Head of caudate nucleus (tissue), 42 donors: Measurements from ENCODE around the gene CSH1.
"Not testable (repeated sequence)": the region's sequence is repeated elsewhere in the genome, so short reads cannot be mapped to it uniquely, and the experiment has no call there.

Experiments
- DNase-seq, 42 donors: peaks; one replicate each; pipeline versions ENCODE4 v3.0.0 to v3.0.0-alpha.2; 2020 to 2021; ENCODE audit warnings: mixed read lengths in 7 of 42
- intact Hi-C: fragments of 100-400 bp; cut with DNase I; formaldehyde crosslinking; loops from one replicate; pipeline ENCODE4 v1.15.0; 2022

Gene CSH1

DNA sequence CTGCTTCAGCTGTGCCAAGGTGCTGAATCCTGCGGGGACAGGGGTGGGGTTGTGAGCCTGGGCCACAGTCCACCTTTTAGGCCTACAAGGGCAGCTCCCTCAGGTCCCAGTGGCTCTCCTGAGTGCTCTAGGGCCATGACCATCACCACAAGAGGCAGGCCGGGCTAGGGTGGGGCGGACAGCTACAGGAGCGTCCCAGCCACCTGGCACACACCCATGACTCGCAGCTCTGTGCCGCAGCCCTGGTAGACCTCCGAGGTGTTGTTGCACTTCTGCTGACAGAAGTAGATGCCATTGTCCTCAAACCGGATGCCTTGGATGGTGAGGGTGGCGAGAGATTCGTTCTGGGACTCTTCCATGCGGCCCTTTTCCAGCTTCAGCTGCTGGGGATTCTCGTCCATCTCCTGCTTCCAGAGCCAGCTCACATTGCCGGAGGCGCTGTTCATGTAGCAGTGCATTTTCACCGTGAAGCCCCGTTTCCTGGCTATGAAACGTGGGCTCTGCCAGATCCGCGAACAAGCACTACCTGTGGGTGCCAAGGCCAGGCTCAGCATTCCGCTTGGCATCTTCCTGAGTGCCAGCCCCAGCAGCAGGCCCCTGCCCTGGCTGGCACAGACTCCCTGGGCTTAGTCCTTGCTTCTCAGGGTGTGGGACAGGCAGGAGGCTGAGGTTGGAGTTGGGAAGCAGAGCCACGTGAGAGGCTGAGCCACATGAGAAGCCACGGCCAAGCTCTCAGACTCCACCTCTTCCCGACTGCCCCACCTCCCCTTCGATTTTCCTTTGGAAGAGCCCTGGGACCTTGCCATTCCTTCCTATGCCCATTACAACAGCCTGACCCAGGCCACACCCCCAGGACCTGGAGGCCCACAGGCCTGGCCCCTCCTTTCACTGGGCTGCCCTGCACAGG, 33.7 kb upstream of the CSH1 start:
- DNase-seq = no peak
- intact Hi-C loops = no loop called here

DNA sequence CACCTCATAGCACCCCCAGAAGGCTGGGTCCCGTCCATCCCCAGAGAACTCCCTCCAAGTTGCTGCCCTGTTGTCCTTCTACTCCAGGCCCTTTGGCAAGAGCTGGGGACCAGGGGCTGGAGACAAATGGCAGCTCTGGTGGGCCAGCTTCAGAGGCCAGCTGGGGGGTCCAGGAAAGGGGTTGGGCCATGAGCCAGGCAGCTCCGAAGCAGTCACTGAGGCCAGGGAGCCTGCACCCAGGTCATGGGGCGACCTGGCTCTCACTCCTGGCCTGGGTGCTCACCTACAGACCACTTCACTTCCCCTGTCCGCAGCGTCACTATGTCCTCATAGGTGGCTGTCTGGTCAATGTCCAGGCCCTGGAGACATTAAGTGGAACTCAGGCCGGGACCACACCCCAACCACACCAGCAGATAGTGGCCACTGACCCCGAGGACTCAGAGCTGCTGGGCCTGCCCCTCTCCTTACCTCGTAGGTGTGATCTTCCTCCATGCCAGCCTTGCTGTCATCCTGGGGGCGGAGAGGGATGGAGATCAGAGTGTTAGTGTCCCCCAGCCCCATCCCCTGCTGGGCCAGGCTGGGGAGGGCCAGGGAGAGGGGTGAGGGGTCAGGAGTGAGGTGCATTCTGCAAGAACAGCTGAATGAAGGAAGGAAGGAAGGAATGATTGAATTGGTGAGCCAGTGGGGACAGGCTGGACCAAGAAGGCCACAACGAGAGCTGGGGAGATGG, 32.8 kb upstream of the CSH1 start:
- intact Hi-C loops = no loop called here
- no peak for DNase-seq

- intact Hi-C loops = no loop called here
- no peak for DNase-seq
Observed at GRCh38 chr17:63928172-63928666, 31.8 kb upstream of the CSH1 start.

DNA sequence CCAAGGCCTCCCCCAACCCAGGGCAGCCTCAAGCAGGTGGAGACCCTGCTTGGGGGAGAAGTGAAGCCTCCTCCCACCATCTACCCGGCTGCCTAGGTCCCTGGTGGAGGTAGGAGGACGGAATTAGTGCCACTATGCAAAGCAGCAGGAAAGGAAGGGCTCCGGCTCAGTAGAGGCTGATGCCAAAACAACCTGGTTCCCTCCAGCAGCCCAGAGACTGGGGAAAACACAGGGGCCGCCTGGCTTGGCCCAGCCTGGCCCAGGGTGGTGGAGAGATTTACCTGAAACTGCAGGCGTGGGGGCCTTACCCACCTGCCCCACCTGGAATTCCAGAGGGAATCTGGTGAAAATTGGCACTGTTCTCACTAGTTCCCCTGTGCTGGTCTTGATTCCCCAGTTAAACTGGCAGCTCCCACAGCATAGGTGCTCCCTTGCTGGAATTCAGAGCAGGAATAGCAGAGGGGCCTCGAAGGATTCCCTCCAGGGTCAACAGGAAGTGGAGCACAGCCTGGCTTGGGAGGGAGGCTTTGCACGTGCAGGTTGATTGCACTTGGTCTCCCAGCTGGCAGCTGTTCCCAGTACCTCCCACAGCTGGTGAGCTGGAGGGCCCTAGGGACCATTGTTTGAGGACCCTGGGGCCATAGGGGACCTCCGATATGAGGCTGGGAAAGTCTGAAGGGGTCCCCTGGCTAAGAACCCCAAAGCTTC, 31.2 kb upstream of the CSH1 start:
- intact Hi-C loops = no loop called here
- no peak for DNase-seq

GRCh38 chr17:63926164-63926563, 29.8 kb upstream of the CSH1 start:
- intact Hi-C loops = no loop called here
- no peak for DNase-seq

DNA sequence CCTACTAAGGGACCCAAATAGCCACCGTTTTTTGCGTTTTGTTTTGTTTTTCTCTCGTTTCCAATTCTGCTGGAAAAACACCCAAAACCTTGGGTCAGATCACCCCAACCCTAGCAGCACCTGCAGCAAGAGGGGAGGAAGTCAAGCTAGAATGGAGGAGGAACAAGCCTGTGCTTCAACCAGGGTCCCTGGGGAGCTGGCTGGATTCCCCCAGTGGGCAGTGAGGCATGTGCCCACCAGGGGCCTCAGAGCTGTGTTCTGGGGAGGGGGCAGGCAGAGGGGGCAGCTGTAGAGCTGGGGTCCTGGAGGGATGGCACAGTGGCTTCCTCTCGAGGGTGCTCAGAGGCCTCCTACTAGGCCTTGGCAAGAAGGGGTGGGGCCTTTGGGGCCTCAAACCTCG, 29.2 kb upstream of the CSH1 start:
- DNase-seq = no peak
- intact Hi-C loops = no loop called here

DNA sequence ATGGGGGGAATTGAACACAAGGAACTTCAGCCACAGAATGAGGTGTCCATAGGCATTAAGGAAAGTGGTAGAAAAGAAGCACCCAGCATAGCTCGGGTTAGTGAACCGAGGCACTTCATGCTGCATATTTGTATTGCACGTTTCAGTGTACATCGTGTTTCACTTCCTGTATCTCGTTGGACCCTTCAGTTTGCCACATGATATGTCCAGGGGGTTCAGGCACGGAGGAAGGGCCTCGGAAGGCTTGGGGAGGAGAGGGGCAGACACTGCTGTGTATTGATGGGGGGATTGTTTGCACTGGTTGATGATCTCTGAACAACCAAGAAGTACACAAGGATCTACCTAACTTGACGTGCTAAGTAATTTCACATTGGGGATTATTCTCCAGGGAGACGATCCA, 26.0 kb upstream of the CSH1 start:
- DNase-seq, intact Hi-C loops: not testable (repeated sequence)

DNA sequence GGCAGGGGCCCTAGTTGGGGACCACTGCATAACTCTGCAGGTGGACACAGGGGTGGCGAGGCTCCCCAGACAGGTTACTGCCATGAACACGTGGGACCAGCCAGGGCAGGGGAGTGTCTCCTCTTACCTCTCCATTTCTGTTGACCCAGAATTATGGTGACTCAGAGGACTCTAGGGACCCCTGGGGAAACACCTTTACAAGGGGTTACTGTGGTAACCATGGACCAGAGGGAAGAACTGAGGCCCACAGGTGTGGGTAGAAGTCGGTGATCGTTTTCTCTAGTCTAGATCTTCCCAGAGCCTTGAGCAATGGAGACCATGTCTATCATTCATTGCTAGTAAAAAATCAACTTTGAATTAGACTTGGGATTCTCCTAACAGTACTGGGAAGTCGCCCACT, 24.4 kb upstream of the CSH1 start:
- intact Hi-C loops, DNase-seq: not testable (repeated sequence)

DNA sequence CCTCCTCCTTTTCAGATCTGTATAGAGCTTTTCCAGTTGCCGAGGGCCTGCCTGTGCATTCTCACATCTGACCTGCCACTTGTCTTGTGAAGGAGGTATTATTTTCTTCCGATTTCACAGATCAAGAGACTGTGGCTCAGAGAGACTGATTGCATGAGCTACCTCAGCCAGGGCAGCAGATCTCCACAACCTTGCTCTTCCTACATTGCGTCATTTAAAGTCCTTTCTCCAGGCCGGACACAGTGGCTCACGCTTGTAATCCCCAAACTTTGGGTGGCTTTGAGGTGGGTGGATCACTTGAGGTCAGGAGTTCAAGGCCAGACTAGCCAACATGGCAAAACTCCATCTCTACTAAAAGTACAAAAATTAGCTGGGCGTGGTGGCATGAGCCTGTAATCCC, 23.7 kb upstream of the CSH1 start:
- DNase-seq, intact Hi-C loops: not testable (repeated sequence)

DNA sequence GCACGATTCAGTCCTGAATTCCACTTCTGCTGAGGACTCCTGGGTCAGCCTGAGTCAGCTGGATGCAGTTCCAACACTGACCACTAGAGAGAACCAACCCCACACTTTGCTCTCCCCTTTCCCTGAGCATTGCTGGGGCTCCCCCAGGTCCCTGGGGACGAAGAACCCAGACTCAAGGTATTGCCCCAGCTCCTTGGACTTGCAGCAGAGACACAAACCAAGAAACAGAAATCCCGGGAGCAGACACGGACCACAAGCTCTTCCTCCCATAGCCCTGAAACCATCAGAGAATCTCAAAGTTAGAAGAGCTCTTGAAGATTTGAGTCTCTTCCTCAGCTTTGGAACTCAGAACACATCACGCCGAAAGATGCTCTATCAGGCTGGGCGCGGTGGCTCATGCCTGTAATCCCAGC, 22.9 kb upstream of the CSH1 start:
- DNase-seq = peak in 39 of 42 donors; percentile 8 to 80 (median 56)
- intact Hi-C loops = loop anchor here (10.0 kb wide), 1 partner anchor 215 kb away; the partner anchor contains the start of gene ERN1

DNA sequence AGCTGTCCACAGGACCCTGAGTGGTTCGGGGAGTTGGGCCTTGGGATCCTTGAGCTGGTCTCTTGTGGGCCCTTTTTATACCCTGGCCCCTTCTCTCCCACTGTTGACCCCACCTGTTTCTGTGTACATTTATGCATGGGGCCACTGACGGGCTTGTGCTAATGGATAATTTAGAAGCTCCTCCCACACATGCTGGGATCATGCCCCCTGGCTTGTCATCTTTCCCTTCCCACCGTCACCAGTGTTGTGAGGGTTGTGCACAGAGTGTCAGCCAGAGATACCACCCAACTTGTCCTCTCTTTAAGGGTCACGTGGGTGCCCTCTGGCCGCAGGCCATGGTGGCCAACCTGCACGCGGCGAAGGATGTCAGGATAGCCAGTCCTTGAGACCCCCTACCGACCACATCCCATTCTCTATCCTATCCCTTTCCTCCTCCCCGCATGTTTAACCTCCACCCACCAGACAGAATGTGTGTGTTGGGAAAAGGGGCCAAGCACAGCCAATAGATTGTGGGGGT, 22.5 kb upstream of the CSH1 start, which contains the start of gene GH1:
Gene GH1 (minus strand): TSS at position 51 of the 517 bp plus-strand sequence. CDS start 63 bp downstream, outside the sequence.
- not testable (repeated sequence) for DNase-seq
- intact Hi-C loops = loop anchor here (10.0 kb wide), 1 partner anchor 216 kb away; the partner anchor contains the start of gene ERN1

DNA sequence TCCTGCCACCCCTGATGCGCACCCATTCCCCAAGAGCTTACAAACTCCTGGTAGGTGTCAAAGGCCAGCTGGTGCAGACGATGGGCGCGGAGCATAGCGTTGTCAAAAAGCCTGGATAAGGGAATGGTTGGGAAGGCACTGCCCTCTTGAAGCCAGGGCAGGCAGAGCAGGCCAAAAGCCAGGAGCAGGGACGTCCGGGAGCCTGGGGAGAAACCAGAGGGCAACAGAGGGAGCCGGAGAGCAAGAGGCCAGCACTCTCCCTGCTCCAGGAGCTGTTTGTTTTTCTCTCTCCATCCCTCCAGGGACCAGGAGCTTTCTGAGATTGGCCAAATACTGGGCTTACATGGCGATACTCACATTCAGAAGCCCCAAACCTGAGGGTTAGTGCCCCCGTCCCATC, 21.9 kb upstream of the CSH1 start:
- intact Hi-C loops = loop anchor here (10.0 kb wide), 1 partner anchor 216 kb away; the partner anchor contains the start of gene ERN1
- no peak for DNase-seq

- intact Hi-C loops = loop anchor here (10.0 kb wide), 1 partner anchor 217 kb away; the partner anchor contains the start of gene ERN1
- DNase-seq = no peak
Observed at GRCh38 chr17:63917646-63918045, 21.3 kb upstream of the CSH1 start.

DNA sequence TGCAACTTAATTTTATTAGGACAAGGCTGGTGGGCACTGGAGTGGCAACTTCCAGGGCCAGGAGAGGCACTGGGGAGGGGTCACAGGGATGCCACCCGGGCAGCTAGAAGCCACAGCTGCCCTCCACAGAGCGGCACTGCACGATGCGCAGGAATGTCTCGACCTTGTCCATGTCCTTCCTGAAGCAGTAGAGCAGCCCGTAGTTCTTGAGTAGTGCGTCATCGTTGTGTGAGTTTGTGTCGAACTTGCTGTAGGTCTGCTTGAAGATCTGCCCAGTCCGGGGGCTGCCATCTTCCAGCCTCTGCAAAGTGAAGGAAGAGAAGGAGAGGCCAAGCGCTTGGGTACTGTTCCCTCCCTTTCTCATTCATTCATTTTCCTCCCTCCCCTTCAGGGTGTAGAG, 20.8 kb upstream of the CSH1 start:
- intact Hi-C loops = loop anchor here (10.0 kb wide), 1 partner anchor 218 kb away; the partner anchor contains the start of gene ERN1
- DNase-seq = not testable (repeated sequence)

DNA sequence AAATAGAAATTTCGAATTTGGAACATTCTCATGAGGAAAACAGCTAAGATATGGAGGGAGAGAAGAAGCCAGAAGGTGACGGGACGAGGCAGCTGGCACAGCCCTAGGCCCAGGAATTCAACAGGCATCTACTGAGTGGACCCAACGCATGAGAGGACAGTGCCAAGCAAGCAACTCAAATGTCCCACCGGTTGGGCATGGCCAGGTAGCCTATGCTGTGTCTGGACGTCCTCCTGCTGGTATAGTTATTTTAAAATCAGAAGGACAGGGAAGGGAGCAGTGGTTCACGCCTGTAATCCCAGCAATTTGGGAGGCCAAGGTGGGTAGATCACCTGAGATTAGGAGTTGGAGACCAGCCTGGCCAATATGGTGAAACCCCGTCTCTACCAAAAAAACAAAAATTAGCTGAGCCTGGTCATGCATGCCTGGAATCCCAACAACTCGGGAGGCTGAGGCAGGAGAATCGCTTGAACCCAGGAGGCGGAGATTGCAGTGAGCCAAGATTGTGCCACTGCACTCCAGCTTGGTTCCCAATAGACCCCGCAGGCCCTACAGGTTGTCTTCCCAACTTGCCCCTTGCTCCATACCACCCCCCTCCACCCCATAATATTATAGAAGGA, 20.3 kb upstream of the CSH1 start:
- intact Hi-C loops = loop anchor here (10.0 kb wide), 1 partner anchor 218 kb away; the partner anchor contains the start of gene ERN1
- no peak for DNase-seq

- not testable (repeated sequence) for DNase-seq
- intact Hi-C loops = loop anchor here (10.0 kb wide), 1 partner anchor 219 kb away; the partner anchor contains the start of gene ERN1
Observed at GRCh38 chr17:63915753-63916152, 19.4 kb upstream of the CSH1 start.

DNA sequence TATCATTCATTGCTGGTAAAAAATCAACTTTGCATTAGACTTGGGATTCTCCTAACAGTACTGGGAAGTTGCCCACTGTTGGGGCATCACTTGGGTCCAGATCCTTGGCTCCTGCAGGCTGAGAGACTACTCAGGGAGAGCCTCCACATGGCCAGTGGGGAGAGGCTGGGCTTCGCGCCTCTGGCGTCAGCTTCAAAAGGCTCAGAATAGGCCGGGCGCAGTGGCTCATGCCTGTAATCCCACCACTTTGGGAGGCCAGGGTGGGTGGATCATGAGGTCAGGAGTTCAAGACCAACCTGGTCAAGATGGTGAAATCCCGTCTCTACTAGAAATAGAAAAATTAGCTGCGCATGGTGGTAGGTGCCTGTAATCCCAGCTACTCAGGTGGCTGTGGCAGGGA, 18.1 kb upstream of the CSH1 start:
- intact Hi-C loops = loop anchor here (10.0 kb wide), 1 partner anchor 220 kb away; the partner anchor contains the start of gene ERN1
- DNase-seq = no peak

DNA sequence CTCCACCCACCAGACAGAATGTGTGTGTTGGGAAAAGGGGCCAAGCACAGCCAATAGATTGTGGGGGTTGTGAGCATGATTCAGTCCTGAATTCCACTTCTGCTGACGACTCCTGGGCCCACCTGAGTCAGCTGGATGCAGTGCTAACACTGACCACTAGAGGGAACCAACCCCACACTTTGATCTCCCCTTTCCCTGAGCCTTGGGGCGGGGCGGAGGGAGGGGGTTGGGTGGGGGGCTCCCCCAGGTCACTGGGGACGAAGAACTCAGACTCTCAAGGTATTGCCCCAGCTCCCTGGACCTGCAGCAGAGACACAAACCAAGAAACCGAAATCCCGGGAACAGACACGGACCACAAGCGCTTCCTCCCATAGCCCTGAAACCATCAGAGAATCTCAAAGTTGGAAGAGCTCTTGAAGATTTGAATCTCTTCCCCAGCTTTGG, 15.3 kb upstream of the CSH1 start:
- DNase-seq = peak in 29 of 42 donors; percentile 11 to 74 (median 46)
- intact Hi-C loops = loop anchor here (10.0 kb wide), 1 partner anchor 223 kb away; the partner anchor contains the start of gene ERN1
